IPS-15b (cell line): ENCODE data around the gene GALNT1.

Source experiments
- H3K27me3 ChIP-seq: one replicate; pipeline ENCODE4 v1.6.1; 2013; ENCODE audit warnings: low read length; ENCODE audit not compliant: control insufficient read depth, insufficient read depth
- H3K36me3 ChIP-seq: one replicate; pipeline ENCODE4 v1.6.1; 2013; ENCODE audit warnings: low read length; ENCODE audit not compliant: control insufficient read depth, insufficient read depth
- H3K4me1 ChIP-seq: one replicate; pipeline ENCODE4 v1.6.1; 2013; ENCODE audit warnings: mild to moderate bottlenecking, low read length; ENCODE audit not compliant: control insufficient read depth, insufficient read depth
- H3K4me3 ChIP-seq: one replicate; pipeline ENCODE4 v1.5.1; 2013; ENCODE audit warnings: low read depth, low read length
- H3K9ac ChIP-seq: one replicate; pipeline ENCODE4 v1.6.1; 2013; ENCODE audit warnings: low read depth, mild to moderate bottlenecking, low read length
- H3K9me3 ChIP-seq: one replicate; pipeline ENCODE4 v1.6.1; 2013; ENCODE audit warnings: mild to moderate bottlenecking, low read length; ENCODE audit not compliant: control insufficient read depth, insufficient read depth

The GALNT1 gene

DNA sequence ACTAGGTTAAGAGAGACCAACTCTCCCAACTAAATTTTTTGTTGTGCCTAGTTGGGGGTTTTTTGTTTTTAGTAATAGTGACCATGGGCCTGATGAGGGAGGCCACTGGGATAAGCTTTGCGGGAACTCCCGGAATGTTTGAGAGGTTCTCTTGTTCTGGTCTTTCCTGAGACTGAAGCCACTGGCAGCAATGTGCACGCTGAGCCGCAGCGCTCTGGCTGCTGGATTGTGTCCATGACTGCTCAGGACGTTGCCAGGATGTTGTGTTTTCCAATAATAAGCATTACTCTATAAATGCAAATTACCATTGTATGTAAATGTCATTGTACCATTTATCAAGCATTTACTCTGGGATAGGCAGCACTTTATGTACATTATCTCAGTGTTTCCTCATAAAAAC, 126.1 kb downstream of the GALNT1 start:
- no peaks in the 10 kb centered on the region for H3K27me3 ChIP-seq
- no peak overlapping the region for H3K9ac ChIP-seq
- no peaks in the 10 kb centered on the region for H3K9me3 ChIP-seq
- H3K4me1 ChIP-seq = no peaks in the 10 kb centered on the region
- H3K36me3 ChIP-seq = no peaks in the 10 kb centered on the region
- H3K4me3 ChIP-seq = no peak overlapping the region

DNA sequence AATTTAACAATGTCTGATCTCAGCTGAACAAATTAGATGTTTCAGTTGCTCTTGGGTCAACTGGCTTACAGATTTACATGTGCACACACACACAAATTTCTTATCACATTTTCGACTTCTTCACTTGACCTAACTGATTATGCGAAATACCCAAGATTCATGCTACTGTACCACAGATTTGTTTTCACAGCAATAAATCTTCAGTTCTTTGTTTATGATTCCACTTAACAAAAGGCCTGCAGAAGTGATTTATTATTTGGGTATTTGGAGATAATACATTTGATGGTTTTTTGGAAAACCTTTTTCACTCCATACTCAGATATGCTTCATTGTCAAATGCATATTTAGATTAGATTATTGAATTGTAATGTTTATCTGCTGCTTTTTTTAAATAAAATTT, 129.0 kb downstream of the GALNT1 start:
- H3K9me3 ChIP-seq = no peaks in the 10 kb centered on the region
- no peaks in the 10 kb centered on the region for H3K4me1 ChIP-seq
- H3K9ac ChIP-seq = no peak overlapping the region
- no peaks in the 10 kb centered on the region for H3K27me3 ChIP-seq
- no peak overlapping the region for H3K4me3 ChIP-seq
- no peaks in the 10 kb centered on the region for H3K36me3 ChIP-seq

DNA sequence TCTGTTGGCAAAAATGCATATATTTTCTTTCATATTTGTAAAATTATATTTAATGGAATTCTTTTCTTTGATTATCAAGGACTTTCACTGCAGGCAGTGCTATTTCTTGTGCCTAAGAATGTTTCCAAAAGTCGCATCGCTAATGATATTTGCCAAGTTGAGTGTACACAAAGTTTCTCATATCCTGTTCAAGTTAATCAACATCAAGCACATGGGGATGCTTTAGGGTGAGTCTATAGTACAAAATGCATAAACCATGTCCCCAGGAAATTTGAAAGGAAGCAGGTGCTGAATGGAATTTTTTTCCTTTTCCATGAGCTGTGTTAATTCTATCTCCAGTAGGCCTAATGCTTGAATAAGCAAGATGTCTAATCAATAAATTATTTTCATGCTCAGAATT, 129.7 kb downstream of the GALNT1 start:
- no peaks in the 10 kb centered on the region for H3K36me3 ChIP-seq
- no peaks in the 10 kb centered on the region for H3K4me1 ChIP-seq

DNA sequence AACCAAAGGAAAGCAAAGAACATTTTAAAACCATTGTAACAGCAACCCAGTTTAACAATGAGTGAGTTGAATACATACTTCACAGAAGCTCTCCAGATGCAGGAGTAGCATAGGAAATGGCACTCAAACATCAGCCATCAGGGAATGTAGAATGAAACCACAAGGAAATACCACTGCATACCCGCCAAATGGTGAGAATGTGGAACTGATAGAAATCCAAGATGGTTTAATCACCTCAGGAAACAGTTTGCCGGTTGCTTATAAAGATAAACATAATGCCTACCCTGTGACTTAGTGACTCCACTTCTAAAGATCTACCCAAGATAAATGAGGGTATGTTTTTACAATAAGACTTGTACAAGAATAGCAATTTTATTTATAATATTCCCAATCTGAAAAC, 132.0 kb downstream of the GALNT1 start:
- no peak overlapping the region for H3K9ac ChIP-seq

More for the DNA sequence above, 129.7 kb downstream of the GALNT1 start:
- Histone ChIP-seq H3K9ac (no peak overlapping the region), H3K9me3 (no peaks in the 10 kb centered on the region), H3K4me3 (no peak overlapping the region), H3K27me3 (no peaks in the 10 kb centered on the region)

DNA sequence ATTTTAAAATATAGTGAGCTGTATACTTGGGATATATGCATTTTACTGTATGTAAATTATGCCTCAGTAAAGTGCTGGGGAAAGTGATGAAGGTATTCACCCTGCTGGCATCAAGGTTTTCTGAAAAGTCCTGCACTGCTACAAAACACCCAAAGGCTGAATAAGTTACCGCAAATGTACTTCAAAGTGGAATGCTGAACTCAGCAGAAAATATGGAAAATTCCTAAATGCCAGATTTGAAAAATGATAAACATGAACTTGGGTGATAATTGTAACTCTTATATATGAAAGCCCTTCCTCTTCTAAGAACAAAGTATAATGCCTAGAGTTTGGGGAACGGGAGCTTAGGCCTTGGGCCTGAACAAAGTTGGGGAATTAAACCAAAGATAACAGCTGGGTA, 133.0 kb downstream of the GALNT1 start:
- Histone ChIP-seq H3K4me3 (no peak overlapping the region), H3K9ac (no peak overlapping the region), H3K36me3 (no peaks in the 10 kb centered on the region), H3K27me3 (no peaks in the 10 kb centered on the region), H3K4me1 (no peaks in the 10 kb centered on the region), H3K9me3 (no peaks in the 10 kb centered on the region)

More for the DNA sequence above, 132.0 kb downstream of the GALNT1 start:
- Histone ChIP-seq H3K4me1 (no peaks in the 10 kb centered on the region), H3K9me3 (no peaks in the 10 kb centered on the region), H3K4me3 (no peak overlapping the region), H3K27me3 (no peaks in the 10 kb centered on the region), H3K36me3 (no peaks in the 10 kb centered on the region)

DNA sequence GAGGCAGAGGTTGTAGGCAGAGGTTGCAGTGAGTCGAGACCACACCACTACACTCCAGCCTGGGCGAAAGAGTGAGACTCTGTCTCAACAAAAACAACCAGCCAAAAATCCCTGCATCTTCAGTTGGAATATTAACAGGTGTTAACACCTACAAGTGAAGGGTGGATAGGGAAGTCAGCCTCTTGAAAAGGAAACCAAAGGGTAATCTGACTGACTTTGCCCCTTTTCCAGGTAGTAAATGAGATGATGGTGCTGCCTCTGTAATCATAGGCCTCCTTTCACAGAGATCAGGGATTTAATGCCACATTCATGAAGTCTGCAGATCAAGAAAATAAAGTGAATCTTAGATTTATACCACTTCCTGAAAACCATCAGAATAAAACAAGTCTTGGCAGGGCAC, 133.6 kb downstream of the GALNT1 start:
- no peaks in the 10 kb centered on the region for H3K27me3 ChIP-seq
- no peaks in the 10 kb centered on the region for H3K36me3 ChIP-seq
- H3K4me1 ChIP-seq = no peaks in the 10 kb centered on the region
- H3K9me3 ChIP-seq = no peaks in the 10 kb centered on the region
- no peak overlapping the region for H3K4me3 ChIP-seq
- no peak overlapping the region for H3K9ac ChIP-seq

DNA sequence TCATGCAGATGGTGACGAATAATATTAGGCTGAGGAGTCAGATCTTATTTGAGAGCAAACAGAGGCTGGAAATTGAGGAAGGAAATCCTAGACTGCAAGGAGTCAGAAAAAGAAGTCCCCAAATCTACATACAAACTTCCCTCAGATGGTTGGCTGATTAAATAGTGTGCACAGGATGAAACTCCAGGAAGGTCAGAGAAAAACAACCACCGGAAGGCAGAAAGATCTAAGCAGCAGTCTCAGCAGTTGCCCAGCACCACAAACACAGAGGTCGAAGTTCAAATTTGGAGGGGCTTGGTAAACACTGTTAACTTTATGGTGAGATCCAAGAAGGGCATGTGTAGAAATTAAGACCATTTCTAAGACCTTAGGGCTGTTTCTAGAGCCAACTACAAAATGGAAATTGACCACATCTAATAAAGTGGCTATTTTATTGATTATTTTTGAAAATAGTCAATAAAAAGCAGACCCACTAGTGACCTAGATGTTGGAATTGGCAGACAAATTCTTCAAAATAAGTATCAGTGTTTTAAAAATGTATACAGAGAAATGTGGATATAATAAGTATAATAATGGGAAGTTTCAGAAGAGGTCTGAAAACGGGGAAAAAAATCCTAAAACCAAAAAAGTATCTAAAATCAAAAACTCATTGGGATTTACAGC, 134.8 kb downstream of the GALNT1 start:
- Histone ChIP-seq H3K9me3 (no peaks in the 10 kb centered on the region), H3K9ac (no peak overlapping the region), H3K4me3 (no peak overlapping the region)

DNA sequence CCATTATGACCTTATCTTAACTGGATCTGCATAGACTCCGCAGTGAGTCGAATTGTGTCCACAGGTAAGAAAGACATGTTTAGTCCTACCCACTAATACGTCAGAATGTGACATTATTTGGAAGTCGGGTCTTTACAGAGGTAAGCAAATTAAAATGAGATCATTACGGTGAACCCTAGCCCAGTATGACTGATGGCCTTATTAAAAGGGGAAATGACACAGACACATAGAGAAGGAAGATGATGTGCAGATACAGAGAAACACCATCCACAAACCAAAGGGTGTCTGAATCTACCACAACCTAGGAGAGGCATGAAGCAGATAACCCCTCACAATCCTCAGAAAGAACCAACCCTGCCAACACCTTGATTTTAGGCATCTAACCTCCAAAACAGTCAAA, 135.6 kb downstream of the GALNT1 start:
- Histone ChIP-seq H3K36me3 (no peaks in the 10 kb centered on the region), H3K4me3 (no peak overlapping the region), H3K4me1 (no peaks in the 10 kb centered on the region), H3K9ac (no peak overlapping the region), H3K27me3 (no peaks in the 10 kb centered on the region), H3K9me3 (no peaks in the 10 kb centered on the region)

More for the DNA sequence above, 134.8 kb downstream of the GALNT1 start:
- Histone ChIP-seq H3K27me3 (no peaks in the 10 kb centered on the region), H3K4me1 (no peaks in the 10 kb centered on the region), H3K36me3 (no peaks in the 10 kb centered on the region)

DNA sequence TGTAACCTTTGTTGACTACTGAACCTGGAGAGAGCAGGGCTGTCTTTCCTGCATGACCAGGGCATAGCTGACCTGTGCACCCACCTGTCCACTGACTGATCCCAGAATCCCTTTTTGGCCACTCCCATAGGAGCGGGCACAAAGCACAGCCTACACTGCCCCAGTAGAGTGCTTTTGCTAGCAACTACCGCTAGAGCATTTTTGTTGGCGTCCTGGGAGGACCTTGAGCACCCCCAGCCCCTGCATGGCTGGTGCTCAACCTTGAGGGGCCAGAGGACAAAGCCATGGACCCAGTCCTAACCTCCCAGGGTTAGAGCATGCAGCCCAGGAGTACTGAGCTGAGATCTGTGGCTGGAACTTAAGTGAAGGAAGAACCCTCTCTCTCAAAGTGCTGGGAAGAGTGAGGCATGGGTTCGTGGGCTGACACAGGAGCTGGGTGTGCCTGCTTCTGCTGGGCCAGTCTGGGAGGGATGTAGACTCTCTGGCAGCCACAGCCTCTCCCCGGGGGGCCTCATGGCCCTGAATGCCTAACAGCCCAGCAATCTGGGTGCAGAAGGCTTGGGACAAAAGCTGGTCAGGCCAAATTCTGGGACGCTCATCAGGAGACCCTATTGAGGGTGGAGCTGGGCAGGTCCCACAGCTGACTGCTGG, 140.0 kb downstream of the GALNT1 start:
- H3K9me3 ChIP-seq = no peaks in the 10 kb centered on the region
- no peak overlapping the region for H3K9ac ChIP-seq
- H3K4me1 ChIP-seq = no peaks in the 10 kb centered on the region
- H3K27me3 ChIP-seq = no peaks in the 10 kb centered on the region
- H3K4me3 ChIP-seq = no peak overlapping the region
- H3K36me3 ChIP-seq = no peaks in the 10 kb centered on the region

DNA sequence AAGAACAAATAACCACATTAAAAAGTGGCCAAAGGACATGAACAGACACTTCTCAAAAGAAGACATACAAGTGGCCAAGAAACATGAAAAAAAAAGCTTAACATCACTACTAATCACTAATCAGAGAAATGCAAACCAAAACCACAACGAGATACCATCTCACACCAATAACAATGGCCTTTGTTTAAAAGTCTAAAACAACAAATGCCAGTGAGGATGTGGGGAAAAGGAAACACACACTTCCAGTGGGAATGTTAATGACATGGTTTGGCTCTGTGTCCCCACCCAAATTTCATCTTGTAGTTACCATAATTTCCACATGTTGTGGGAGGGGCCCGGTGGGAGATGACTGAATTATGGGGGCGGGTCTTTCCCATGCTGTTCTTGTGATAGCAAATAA, 147.1 kb downstream of the GALNT1 start:
- H3K36me3 ChIP-seq = no peaks in the 10 kb centered on the region
- no peak overlapping the region for H3K4me3 ChIP-seq
- H3K9ac ChIP-seq = no peak overlapping the region
- H3K27me3 ChIP-seq = no peaks in the 10 kb centered on the region
- no peaks in the 10 kb centered on the region for H3K4me1 ChIP-seq
- no peaks in the 10 kb centered on the region for H3K9me3 ChIP-seq

DNA sequence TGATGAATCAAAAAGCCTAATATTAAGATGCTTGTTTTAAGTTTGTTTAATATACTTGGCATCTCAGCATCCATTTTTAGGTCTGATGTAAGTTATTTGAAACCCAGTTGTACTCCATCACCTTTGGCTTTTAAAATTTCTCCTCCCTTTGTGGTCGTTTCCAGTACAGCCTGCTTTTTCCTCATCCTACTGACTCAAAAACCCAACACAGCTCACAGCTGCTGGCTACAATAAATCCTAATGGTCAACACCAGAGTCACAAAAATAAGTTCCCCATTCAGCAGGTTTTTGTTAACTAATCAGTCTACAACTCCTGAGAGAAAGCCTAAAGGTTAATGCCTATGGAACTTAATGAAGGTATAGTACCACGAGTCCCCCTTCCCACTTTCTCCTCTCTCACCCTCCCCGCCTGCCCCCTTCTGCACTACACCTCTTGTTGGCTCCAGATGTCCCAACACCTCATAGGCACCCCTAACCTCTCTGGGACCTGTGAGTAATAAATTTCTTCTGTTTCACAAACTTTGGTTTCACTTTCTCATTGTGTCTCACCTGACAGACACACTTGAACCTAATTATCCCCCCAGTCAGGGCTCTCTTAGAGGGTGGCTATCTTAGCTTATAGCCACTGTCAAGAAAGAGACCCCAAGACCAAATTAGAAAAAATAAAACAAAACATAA, 148.6 kb downstream of the GALNT1 start:
- H3K4me3 ChIP-seq = no peak overlapping the region
- H3K9ac ChIP-seq = no peak overlapping the region
- no peaks in the 10 kb centered on the region for H3K36me3 ChIP-seq
- no peaks in the 10 kb centered on the region for H3K4me1 ChIP-seq
- H3K9me3 ChIP-seq = no peaks in the 10 kb centered on the region
- H3K27me3 ChIP-seq = no peaks in the 10 kb centered on the region
